ENCODE measurements around the gene BPIFB6.

The BPIFB6 gene

DNA sequence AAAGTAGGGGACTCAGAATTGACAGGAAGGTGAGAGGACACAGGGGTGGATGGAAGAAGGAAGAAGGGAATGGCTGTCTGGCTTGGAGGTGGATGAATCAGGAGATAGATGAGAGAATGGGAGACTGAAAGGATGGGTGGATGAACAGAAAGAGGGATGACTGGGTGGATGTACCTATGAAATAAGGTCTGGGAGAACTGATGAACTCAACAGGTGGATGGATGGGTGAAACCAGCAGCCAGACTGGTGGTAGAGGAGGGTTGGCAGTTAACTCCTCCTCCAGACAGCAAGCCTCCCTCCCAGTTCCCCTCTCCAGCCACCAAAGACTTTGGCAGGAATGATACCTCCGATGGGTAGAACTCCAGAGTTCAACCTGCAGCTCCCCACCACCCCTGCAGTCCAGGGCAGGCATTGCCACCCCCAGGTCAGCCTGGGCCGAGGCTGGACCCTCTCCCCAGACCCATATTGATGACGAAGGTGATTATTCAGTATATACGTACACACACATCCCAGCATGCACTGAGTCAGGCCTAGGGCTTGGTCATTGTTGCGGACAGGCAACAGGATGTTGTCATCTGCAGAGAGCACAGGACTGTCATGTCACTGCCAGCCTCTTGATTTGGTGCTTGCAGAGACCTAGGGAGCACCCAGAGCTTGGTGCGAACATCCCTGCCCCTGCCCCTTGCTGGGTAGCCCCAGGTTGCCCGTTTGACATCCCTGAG is 29.2 kb upstream of the BPIFB6 start:
- no peak for DNase-seq (ENCODE audit: low read depth)

DNA sequence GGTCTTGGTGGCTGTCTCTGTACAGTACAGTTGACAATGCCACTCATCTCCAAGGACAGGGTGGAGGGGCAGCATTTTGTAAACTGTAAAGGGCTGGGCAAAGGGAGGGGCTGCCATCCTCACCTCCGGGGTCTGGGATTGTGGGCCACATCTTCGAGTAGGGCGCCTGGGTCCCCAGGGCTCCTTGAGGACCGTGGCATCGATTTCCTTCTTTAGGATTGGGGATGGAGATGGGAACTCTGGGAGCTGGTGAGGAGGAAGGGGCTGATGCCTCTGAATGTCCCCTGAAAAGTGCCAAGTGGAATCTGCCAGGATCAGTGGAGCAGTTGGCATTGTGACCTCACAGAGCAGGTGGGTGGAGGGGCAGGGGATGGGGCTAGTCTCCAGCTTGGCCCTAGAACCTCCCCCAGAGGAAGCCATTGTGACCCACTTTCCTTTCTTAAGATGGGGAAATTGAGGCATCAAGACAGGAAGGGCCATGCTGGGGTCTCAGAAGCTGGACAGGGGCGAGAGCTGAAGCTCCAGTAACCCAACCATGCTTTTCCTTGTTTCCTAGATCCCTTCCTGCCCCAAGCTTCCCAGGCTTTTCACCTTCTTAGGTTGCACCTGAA is 27.2 kb upstream of the BPIFB6 start, which contains the start of gene SUN5:
Gene SUN5, minus strand, starts transcription at position 293 of the 611 bp plus-strand sequence. Its CDS starts 93 bp downstream, at position 200.
- no peak for DNase-seq (ENCODE audit: low read depth)

DNA sequence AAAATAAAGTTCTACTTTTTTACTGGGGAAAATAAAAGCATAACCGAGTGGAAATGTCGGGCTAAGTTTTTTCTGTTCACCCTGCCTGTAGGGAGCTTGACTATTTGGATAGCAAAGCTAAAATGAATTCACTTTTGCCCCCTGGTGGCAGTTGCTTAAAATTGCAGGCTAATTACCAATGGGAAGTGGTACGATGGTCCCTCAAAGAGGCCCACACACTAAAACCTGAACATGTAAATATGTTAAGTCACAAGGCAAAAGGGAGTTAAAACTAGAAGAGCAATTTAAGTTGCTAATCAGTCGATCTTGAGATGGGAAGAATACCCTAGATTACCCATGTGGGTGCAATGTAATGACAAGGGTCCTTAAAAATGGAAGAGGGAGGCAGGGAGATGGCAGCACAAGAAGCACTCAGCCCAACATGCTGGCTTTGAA is 26.3 kb upstream of the BPIFB6 start:
- no peak for DNase-seq (ENCODE audit: low read depth)

DNA sequence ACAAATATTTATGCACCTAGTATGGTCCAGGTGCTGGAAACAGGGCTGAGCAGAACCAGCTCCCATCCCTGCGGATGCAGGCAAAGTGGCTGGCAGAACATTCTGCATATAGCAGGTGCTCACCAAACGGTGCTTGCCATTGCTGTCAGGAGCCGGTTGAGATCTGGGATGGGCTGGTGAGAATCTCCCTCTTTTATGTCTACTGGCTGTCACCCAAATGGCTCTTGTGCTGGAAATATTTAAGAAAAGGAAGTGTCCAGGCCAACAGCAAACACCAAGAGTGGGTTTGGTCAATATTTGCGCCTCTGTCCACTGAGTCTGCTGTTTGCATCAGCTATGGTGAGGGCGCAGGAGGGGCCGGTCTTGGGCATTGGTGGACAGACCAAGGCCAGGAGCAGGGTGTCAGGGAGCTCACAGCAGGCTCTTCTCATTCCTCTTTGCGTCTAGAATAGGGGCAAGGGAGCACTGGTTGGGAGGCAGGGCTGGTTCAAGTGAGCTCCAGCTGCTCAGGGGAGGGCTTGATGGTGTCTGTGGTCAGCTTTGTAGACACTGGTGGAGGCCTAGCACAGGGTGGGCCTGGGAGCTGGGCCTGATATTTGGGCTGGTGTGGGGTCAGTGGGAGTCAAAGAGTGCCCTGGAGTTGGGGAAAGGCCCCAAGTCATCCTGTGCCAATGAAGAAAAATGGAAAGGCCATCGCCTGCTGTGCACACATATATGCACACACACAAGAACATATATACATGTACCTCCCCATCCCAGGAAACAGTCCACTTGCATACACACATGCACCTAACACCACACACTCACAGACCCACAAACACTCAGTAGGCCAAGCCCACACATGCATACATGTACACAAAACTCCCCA is 25.3 kb upstream of the BPIFB6 start:
- DNase-seq (ENCODE audit: low read depth), result no peak

DNA sequence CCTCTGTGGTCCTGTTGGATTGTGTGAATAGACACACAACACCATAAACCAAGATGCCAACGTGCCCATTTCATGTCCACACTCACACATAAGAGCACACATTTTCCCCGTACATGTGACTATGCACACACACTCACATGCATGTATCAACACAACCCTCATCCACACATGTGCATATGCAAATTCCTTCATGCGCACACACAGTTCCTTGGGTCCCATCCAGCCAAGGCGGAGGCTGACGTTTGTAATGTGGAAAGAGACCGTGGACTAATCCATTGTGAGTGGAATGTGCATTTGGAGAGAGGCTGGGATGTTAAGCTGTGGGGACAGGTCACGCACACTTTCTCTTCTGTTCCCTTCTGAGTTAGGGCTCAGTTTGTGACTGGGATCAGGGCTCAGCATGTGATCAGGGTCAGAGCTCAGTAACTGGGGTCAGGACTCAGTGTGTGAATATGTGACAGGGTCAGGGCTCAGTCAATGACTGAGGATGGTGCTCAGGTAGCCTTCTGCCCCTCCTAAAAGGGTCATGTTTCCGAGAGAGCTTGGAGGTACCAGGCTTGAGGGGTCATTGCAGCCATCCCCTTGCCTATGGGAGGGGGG is 24.6 kb upstream of the BPIFB6 start:
- DNase-seq (ENCODE audit: low read depth), result no peak

DNA sequence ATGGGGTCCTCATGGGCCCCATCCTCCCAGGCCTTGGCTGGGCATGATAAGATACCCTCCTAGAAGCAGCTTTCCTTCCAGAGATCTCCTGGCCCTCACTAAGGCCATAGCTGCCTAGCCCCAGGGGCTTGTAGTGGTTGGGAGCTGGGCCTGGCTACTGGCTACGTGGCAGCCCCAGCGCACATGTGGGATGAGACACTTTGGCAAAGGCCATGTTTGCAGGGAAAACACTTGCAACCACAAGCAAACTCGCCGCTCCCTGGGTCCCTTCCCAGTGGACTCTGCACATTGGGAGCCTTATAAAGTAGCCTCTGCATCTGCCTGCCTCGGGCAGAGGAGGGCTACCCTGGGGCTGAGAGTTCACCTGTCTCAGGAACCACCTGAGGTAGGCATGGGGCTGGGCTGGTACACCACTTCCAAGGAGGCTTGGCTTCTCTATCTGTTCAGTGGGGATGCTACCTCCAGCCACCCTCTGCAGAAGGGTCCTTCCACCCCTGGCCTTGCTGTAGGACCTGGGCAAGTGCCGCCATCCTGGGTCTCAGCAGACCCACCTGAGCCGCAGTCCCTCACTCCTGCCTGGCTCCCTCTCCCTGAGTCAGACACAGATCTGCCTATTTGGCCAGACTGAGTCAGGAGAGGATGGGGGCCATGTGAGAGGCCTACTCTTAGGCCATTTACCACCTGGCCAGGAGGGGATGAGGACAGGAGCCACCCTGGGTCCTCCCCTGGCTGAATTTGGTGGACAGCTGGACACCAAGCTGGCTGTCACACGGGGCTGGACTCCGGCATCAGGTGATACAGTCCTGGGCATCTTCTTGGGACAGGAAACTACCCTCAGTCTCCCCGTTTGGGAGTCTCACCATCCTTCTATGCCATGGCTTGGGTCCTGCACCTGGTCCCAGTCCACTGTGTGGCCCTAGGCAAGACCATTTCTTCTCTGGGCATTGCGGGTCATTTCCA is 23.8 kb upstream of the BPIFB6 start, which contains the start of gene BPIFB2:
Gene BPIFB2, plus strand, starts transcription at position 329 of the 960 bp plus-strand sequence. CDS start 871 bp downstream, outside the sequence.
- no peak for DNase-seq (ENCODE audit: low read depth)

DNA sequence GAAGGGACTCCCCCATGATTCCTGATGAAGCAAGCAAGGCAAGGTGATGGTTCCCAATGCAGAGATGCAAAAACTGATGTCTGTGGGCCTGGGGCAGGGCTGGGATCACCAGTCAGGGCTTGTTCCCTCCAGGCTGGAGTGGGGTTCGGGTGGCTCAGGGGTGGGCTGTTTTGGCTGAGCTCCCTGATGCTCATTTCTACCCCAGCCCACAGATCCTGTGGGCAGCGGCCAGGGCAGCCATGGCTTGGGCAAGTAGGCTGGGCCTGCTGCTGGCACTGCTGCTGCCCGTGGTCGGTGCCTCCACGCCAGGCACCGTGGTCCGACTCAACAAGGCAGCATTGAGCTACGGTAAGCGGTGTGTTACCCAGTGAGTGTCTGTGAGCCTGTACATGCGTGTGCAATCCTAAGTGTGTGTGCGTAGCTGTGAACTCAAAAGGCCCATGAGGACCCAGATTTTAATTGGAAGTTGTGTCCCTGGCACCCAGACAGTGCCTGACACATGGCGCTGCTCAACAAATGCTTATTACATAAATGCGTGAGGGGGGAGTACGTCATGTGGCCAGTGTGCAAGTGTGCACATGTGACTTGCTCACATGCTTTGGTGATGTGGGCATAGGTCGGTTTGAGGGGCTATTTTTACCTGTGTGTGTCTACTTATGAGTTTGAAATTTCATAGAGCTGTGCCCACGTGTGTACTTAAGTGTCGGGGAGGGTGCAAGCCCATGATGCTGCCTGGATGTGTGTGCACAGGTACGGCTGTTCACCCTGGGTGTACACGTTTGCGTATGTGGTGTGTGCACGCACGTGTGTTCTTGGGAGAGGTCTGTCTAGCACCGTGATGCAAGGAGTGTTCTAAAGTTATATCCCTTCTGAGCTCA is 22.9 kb upstream of the BPIFB6 start:
- DNase-seq (ENCODE audit: low read depth), result no peak

DNA sequence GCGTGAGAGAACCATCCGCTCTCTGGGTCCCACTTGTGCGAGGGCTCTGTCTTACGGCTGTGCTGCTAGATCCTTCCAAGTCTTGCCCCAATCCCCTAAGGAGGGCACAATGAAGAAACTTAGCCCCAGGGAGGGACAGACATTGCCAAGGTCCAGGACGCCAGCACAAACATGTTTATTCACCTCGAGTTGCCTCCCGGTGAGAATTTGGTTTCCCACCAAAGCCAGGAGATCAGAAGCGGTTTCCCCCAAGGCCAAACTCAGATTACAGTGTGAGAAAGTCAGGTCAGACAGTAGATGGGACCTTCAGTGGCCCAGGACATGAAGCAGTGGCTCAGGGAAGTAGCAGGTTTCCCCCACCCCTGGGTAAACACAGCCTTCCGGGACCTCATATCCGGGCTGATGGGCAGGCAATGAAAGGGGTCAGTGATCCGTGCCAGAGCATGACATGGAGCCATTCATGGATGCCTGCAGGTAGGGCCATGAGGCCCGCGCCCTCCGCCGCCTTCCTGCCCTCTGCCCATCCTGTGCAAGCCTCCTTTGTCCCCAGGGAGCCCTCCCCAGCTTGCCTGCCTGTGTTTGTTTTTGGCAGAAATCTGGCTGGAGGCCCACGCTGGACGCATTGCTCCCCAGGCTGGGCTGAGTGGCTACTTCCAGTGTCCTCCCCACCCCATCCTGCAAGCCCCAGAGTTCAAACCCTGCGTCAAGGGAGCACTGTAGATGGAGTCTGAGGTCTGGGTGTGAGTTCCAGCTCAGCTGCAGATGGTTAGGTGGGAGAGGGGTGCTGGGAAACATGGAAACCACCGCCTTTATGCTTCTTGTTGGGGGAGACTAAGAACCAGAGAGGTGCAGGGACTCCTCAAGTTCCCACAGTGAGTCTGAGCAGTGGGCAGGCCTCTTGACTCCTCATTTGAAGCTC is 22.0 kb upstream of the BPIFB6 start:
- no peak for DNase-seq (ENCODE audit: low read depth)

DNA sequence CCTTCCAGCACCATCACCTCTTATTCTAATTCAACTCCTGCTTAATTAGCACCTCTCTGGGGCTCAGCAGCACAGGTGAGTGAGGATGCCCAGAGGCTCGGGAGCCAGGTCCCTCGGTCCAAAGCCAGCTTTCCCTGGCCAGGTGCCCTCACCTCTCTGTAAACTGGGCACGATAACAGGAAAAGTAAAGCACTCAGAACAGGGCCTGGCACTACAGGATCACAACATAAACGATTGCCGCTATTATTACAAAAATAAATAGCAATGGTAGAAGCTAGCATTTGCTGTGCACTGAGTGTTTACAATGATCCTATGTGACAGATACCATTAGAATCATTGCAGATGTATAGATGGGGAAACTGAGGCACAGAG is 21.3 kb upstream of the BPIFB6 start:
- DNase-seq (ENCODE audit: low read depth), result no peak

DNA sequence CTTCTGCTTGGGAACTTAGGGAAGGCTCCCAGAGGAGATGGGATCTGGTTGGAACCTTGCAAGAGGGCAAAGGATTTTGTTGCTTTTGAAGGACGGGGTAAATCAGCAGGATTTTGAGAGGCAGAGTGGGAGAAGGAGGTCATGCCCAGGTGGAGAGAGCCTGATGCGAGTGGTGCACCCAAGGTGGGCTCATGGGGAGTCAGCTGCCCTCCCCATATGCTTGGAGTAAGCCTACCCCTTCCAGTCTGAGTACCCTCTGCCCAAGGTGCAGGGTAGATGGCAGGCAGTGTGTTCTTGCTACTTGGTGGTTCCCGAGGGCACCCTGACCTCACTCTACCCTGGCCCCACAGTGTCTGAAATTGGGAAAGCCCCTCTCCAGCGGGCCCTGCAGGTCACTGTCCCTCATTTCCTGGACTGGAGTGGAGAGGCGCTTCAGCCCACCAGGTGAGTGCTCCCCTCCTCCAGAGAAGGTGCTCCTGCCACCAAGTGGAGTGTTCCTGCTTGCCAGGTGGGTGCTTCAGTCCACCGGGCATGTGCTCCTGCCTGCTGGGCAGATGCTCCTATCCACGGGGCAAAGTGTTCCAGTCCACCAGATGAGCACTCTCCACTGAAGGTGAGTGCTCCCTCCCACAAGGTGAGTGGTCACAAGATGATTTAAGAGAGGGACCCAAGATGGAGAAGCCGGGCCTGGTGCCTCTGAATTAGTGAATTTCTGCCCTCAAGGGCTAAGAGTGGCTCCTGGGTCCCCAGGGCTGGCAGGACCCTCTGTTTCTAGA is 20.6 kb upstream of the BPIFB6 start:
- DNase-seq (ENCODE audit: low read depth), result no peak

DNA sequence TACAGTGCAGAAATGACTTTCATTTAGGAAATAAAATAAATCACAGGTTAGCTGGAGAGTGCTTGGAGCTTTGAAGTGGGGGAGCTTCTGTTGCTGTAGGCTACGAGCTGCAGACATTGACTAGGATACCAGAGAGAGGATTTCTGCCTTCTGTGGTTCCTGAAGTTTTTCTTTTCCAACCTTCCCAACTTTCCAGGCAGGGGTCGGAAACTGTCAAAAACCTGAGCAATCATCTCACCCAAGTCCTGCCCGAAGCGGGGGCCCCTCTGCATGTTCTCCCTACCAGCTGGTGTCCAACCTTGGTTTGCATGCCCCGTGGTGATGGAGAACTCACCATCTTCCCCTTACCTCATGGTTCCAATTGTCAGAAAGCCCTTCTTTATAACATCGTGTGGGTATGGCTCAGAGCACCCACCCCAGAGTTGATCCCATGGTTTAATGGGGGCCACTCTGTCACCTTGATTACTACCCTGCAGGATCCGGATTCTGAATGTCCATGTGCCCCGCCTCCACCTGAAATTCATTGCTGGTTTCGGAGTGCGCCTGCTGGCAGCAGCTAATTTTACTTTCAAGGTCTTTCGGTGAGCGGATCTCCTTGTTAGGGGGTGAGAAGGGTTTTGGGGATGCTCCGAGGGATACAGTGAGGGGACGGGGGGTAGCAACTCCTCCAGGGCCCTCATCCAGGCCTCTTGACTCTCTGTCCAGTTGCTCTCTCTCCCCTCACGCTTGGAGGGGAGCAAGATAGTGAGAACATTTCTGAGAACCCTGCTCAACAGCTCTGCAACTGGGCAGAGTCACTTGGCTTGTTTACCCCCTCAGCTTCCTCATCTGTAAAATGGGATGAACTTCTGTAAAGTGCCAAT is 18.9 kb upstream of the BPIFB6 start:
- no peak for DNase-seq (ENCODE audit: low read depth)

DNA sequence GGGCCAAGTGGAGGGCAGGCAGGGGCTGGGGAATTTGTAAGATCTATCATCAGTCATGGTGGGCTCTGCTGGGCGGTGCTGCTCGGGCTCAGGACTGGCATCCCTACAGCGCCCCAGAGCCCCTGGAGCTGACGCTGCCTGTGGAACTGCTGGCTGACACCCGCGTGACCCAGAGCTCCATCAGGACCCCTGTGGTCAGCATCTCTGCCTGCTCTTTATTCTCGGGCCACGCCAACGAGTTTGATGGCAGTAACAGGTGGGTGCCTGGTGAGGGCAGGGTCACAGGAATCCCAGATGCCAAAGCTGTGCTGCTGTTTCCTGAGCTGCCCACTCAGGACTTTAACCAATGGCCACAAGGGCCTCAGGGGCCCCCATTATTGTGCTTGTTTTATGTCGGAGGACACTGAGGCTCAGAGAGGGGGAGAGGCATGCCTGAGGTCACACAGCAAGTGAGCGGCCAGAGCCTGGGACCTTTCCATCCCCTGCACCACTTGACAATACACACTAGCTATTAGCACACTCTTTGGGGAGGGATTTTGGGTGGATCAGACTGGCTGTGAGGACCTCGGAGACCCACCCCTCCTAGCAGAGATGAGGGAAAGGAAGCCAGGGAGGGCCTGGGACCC is 17.6 kb upstream of the BPIFB6 start:
- DNase-seq (ENCODE audit: low read depth), result no peak

DNA sequence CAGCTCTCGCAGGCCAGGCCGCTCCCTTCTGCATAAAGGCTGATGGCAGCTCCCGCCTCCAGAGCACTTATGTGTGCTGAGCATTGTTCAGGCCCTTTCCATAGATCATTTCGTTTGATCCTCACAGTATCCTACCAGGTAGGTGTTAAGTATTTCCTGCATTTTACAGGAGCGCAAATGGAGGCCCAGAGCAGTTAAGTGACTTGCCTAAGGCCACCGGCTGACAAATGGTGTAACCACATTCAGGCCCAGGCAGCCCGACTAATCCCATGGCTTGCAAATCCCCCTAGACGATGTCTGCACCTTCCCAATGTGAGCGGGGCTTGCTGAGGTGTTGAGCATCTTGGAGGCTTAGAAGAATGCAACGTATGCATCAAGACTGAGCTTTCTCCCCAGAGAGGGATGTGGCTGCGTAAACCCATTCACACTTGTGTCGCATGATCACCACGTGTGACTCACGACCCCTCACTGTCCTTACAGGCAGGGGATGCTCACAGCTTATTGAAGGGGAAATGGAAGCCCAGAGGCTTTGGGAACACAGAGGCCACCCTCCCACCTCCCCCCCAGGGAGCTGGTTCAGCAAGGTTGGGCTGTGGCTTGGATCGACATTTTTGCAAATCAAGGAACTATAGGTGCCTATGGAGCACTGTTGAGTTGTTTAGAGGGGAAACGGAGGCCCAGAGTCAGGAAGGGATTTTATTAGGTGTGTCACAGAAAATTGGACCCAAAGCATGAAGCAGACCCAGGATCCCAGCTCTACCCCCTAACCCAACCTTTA is 16.9 kb upstream of the BPIFB6 start:
- DNase-seq (ENCODE audit: low read depth), result no peak

DNA sequence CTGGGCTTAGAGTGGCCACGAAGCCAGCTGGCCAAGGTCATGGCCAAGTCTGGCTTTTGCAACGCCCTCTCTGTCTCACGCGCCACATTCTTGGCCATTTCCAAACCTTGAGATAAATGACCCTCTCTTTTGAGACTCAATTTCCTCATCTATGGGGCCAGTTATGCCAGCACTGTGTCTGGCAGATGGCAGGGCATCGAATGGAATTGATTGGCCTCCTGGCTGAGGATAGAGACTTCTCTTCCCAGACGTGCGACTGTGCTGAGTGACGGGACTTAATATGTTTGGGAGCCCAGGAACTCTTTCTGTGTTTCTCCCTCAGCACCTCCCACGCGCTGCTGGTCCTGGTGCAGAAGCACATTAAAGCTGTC is 16.3 kb upstream of the BPIFB6 start:
- DNase-seq (ENCODE audit: low read depth), result no peak

DNA sequence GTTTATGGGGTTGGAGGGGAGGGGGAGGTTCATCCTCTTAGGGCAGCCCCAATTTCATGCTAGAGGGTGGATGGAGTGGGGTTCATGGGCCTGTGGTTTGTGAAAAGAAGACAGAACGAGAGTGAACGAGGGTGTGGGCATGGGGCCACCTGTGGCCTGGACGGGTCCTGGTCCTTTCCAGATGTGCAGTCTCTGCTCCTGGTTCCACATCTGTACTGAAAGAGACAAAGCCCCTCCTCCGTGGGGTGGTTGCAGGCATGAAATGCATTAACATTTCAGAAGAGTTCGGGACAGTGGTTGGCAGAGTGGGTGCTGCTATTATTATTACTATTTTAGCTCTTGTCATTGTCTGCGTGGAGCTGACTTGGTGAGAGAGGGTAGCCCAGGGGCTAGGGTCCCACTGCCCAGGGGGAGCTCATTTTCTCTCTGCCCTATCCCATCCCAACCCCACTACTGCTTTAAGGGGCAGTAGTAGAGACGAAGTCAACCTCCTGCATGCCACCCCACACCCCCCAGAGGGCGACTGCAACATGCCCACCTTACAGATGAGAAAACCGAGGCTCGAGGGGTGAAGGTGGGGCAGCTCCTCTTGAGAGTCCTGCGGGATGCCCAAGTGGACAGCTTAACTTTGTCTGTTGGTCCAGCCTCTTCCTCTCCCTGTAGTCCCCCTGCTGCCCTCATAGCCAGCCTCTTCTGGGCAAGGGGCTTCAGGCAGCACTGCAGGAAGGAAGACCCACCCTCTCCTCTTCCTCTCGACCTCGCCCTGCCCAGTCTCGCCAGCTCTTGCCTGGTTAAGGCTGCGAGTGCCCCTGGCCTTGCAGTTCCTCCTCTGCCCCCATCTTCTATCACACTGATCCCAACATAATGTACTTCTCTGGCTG is 15.5 kb upstream of the BPIFB6 start:
- DNase-seq (ENCODE audit: low read depth), result no peak

All from amniotic epithelial cell (primary cell).